K562 (cell line): ENCODE results near the gene ARMC6. TPM values are rescaled to one million over a fixed set of nuclear protein-coding genes. Genes with fewer than 3 reads are reported as not detected.

Experiments used
- BACH1 ChIP-seq: fragments of 200-800 bp; sonication (Bioruptor generic); IDR thresholded peaks from 2 replicates; pipeline ENCODE4 v1.6.1; 2016; ENCODE audit warnings: missing genetic modification characterization, missing compliant biosample characterization
- DDX20 ChIP-seq: fragments of 450-650 bp; IDR thresholded peaks from 2 replicates; pipeline ENCODE4 v1.6.1; 2016; ENCODE audit warnings: missing genetic modification characterization, low read depth, mild to moderate bottlenecking, missing compliant biosample characterization, moderate library complexity
- HNRNPH1 ChIP-seq: fragments of 200-400 bp; formaldehyde crosslinking; optimal IDR thresholded peaks from 2 replicates; pipeline ENCODE3; 2017; ENCODE audit warnings: low read depth, mild to moderate bottlenecking, low read length, moderate library complexity
- MYBL2 ChIP-seq, 2 experiments: fragments of 450-650 bp in 1 of 2; sonication (generic) in 1 of 2; formaldehyde crosslinking in 1 of 2; IDR thresholded peaks; 2 replicates each; pipeline versions ENCODE4 v1.6.1 to v1.8.1; 2017 to 2022; ENCODE audit warnings: borderline replicate concordance in 1 of 2, inconsistent platforms in 1 of 2, low read depth in 1 of 2, mild to moderate bottlenecking in 1 of 2, missing genetic modification reagents in 1 of 2, moderate library complexity in 1 of 2
- MYNN ChIP-seq, 2 experiments: sonication (generic); formaldehyde crosslinking in 1 of 2; IDR thresholded peaks; 2 replicates each; pipeline versions ENCODE4 v1.5.0 to v1.6.1; 2016 to 2020; ENCODE audit warnings: antibody characterized with exemption in 1 of 2, missing genetic modification reagents in 1 of 2
- NR1H2 ChIP-seq: sonication (generic); formaldehyde crosslinking; IDR thresholded peaks from 2 replicates; pipeline ENCODE4 v1.4.0; 2020; ENCODE audit warnings: mild to moderate bottlenecking, missing genetic modification reagents
- POLR2AphosphoS5 ChIP-seq: IDR thresholded peaks from 2 replicates; pipeline ENCODE4 v1.6.1; 2011; ENCODE audit warnings: mild to moderate bottlenecking, low read depth, low read length, moderate library complexity; ENCODE audit not compliant: control insufficient read depth, insufficient read depth
- POLR2G ChIP-seq: fragments of 200-400 bp; formaldehyde crosslinking; IDR thresholded peaks from 2 replicates; pipeline ENCODE4 v1.6.1; 2017; ENCODE audit warnings: low read depth, mild to moderate bottlenecking, antibody characterized with exemption, low read length, moderate library complexity
- SAFB2 ChIP-seq: fragments of 200-400 bp; formaldehyde crosslinking; IDR thresholded peaks from 2 replicates; pipeline ENCODE4 v1.6.1; 2018; ENCODE audit warnings: borderline replicate concordance, low read length, low read depth, moderate library complexity; ENCODE audit not compliant: severe bottlenecking
- STAG1 ChIP-seq: sonication (generic); formaldehyde crosslinking; IDR thresholded peaks from 2 replicates; pipeline ENCODE4 v1.5.0; 2020; ENCODE audit warnings: missing genetic modification reagents, borderline replicate concordance
- ZNF79 ChIP-seq: fragments of 250-450 bp; sonication (Bioruptor Pico); IDR thresholded peaks from 2 replicates; pipeline ENCODE4 v1.4.0; 2020; ENCODE audit warnings: low read depth, mild to moderate bottlenecking, moderate library complexity
- polyA plus RNA-seq, 8 experiments: library from polyadenylated mRNA; depleted of rRNA in 4 of 8; stranded (reverse) in 5 of 8; unstranded in 3 of 8; fragments of >200 nt; fragmentation: Nextera tagmentation in 2 of 8; fragmentation: Illumina TruSeq in 1 of 8; extraction: Ambion mirVana in 2 of 8; extraction: Trizol in 1 of 8; gene quantifications; 2 replicates each; pipeline versions ENCODE4 v1.2.1 to v1.2.3, GENCODE V29; 2011 to 2014; ENCODE audit warnings: inconsistent platforms in 1 of 8, missing spikeins in 1 of 8
- total RNA-seq, 7 experiments: library from RNA; depleted of rRNA in 6 of 7; stranded (reverse); fragments of >200 nt in 6 of 7; fragmentation: Illumina TruSeq in 2 of 7; extraction: Trizol in 2 of 7; gene quantifications; 2 replicates each; pipeline versions ENCODE4 v1.2.1 to v1.2.3, GENCODE V29; 2011 to 2021; ENCODE audit warnings: low replicate concordance in 1 of 7
- TF ChIP-seq, protein P1 (sequence below): sonication (generic); formaldehyde crosslinking; IDR thresholded peaks from 2 replicates; pipeline ENCODE4 v1.9.0; 2022; ENCODE audit warnings: mild to moderate bottlenecking, missing genetic modification reagents
- TF ChIP-seq, protein P2 (sequence below): IDR thresholded peaks from 2 replicates; pipeline ENCODE4 v1.6.1; 2011; ENCODE audit not compliant: insufficient read length; ENCODE audit errors: extremely low read depth
- TF ChIP-seq, protein P3 (sequence below): sonication (generic); formaldehyde crosslinking; IDR thresholded peaks from 2 replicates; pipeline ENCODE4 v1.9.0; 2022; ENCODE audit warnings: mild to moderate bottlenecking, missing genetic modification reagents
- TF ChIP-seq, protein P4 (sequence below): fragments of 450-650 bp; IDR thresholded peaks from 2 replicates; pipeline ENCODE4 v1.6.1; 2017; ENCODE audit warnings: antibody characterized with exemption

The ARMC6 gene
- total and polyA plus RNA-seq, 9 of the 15 experiments (the other 6 are each of a cell fraction or from before 2014, with no cell fraction given): 2.1 to 93.4 (median 63.6) TPM

DNA sequence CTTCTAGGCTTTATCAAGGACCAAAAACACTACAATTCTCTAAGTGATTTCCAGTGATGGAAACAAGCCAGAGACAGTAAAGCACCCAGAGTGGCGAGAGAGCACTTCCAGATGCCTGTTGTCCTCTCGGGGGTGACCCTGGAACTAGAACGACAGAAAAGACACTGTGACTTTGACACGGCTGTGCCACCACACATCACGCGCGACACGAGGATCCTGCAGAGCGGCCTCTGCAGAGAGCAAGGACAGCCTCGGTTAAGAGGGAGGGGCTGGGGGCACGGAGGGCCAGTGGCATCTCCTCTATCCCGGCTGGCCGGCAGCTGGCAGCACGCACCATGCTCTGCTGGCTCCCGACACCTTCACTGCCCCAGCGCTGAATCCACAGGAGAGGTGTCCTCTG, 42.4 kb upstream of the ARMC6 start (continued):
- TF ChIP-seq, protein P1, sequence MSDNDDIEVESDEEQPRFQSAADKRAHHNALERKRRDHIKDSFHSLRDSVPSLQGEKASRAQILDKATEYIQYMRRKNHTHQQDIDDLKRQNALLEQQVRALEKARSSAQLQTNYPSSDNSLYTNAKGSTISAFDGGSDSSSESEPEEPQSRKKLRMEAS (CRISPR knock-in tag): no peak
- TF ChIP-seq DDX20 (tag): no peak
- TF ChIP-seq MYBL2 (IDR thresholded peaks at IDR 0.05; ENCODE audit: low read depth): no peak
- TF ChIP-seq MYBL2 (CRISPR knock-in tag; IDR thresholded peaks at IDR 0.05; ENCODE audit: borderline replicate concordance): no peak
- TF ChIP-seq HNRNPH1: no peak
- peak; percentile 36; the same call in 1 of the 2 replicates for TF ChIP-seq POLR2AphosphoS5
- no peak for TF ChIP-seq NR1H2
- TF ChIP-seq STAG1 (CRISPR knock-in tag): no peak
- TF ChIP-seq BACH1 (tag): no peak
- TF ChIP-seq, protein P2, sequence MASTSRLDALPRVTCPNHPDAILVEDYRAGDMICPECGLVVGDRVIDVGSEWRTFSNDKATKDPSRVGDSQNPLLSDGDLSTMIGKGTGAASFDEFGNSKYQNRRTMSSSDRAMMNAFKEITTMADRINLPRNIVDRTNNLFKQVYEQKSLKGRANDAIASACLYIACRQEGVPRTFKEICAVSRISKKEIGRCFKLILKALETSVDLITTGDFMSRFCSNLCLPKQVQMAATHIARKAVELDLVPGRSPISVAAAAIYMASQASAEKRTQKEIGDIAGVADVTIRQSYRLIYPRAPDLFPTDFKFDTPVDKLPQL: no peak
- TF ChIP-seq, protein P3, sequence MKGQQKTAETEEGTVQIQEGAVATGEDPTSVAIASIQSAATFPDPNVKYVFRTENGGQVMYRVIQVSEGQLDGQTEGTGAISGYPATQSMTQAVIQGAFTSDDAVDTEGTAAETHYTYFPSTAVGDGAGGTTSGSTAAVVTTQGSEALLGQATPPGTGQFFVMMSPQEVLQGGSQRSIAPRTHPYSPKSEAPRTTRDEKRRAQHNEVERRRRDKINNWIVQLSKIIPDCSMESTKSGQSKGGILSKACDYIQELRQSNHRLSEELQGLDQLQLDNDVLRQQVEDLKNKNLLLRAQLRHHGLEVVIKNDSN: no peak
- peak; percentile 37; the same call in 1 of the 2 replicates for TF ChIP-seq MYNN (IDR thresholded peaks at IDR 0.05)
- TF ChIP-seq MYNN (CRISPR knock-in tag; IDR thresholded peaks at IDR 0.05): no peak
- TF ChIP-seq SAFB2: no peak
- TF ChIP-seq, protein P4, sequence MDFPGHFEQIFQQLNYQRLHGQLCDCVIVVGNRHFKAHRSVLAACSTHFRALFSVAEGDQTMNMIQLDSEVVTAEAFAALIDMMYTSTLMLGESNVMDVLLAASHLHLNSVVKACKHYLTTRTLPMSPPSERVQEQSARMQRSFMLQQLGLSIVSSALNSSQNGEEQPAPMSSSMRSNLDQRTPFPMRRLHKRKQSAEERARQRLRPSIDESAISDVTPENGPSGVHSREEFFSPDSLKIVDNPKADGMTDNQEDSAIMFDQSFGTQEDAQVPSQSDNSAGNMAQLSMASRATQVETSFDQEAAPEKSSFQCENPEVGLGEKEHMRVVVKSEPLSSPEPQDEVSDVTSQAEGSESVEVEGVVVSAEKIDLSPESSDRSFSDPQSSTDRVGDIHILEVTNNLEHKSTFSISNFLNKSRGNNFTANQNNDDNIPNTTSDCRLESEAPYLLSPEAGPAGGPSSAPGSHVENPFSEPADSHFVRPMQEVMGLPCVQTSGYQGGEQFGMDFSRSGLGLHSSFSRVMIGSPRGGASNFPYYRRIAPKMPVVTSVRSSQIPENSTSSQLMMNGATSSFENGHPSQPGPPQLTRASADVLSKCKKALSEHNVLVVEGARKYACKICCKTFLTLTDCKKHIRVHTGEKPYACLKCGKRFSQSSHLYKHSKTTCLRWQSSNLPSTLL: no peak
- peak; percentile 63 for TF ChIP-seq POLR2G
- no peak for TF ChIP-seq ZNF79 (CRISPR knock-in tag)
